Measurements from ENCODE around the gene SNX22.

- TF ChIP-seq CTCF (IDR thresholded peaks at IDR 0.05; ENCODE audit: insufficient read depth, low read length), result no peak
- no peak for TF ChIP-seq POLR2AphosphoS5 (IDR thresholded peaks at IDR 0.05; ENCODE audit: low read depth)
Measured at GRCh38 chr15:64117759-64118487, 33.6 kb upstream of the SNX22 start.
